ENCODE results near the gene GTF3C4.

Gene GTF3C4

DNA sequence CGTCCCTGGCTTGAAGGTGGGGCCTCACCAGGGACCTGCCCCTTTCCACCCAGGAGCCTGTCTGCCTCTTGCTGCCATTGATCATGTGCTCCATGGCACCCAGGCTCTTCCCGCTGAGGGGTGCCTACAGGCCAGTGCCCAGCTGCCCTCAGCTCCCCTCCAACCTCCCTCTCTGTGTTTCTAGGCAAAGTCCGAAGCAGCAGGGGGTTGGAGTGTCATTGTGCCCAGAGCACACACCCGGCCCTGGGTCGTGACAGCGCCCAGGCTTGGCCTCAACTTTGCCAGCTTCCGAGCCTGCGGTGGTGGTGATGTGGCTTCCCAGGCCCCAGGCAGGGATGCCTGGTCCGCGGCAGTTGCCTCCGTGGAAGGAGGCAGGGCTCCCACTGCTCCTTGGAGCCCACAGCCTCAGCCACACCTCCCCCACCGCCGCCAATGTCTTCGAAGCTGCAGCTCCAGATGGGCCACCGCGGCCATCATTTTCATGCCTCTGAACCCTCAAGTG is 52.4 kb downstream of the GTF3C4 start:
- FAIRE-seq: no peak
- TF ChIP-seq POLR2AphosphoS5 (IDR thresholded peaks at IDR 0.05; ENCODE audit: low read depth, low read length) (no peak), TAF1 (IDR thresholded peaks at IDR 0.05; ENCODE audit: borderline replicate concordance, low read depth, low read length) (no peak), POLR2A (IDR thresholded peaks at IDR 0.05; ENCODE audit: low read depth, low read length) (no peak)
- DNase-seq (ENCODE audit: insufficient read length): no peak

DNA sequence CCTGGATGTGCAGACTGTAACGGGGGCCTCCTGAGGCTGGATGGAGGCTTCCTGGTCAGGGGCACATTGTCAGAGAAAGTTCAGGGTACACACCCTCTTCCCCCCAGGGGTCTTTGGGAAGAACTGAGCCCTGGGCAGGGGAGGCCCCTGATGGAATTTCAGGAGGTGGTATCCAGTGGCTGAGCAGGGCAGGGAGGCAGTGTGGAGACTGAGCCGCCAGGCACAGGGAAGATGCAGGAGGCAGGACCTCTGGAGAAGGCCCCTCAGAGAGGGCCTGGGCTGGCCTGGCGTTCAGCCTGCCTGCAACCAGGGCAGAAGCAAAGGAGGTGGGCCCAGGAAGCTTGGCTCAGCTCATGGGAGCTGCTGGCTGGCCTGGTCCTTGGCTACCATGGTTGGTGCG is 53.5 kb downstream of the GTF3C4 start:
- DNase-seq (ENCODE audit: insufficient read length) (no peak), FAIRE-seq (no peak)
- TF ChIP-seq TAF1 (IDR thresholded peaks at IDR 0.05; ENCODE audit: borderline replicate concordance, low read depth, low read length): no peak
- TF ChIP-seq POLR2AphosphoS5 (IDR thresholded peaks at IDR 0.05; ENCODE audit: low read depth, low read length): no peak
- no peak for TF ChIP-seq POLR2A (IDR thresholded peaks at IDR 0.05; ENCODE audit: low read depth, low read length)

DNA sequence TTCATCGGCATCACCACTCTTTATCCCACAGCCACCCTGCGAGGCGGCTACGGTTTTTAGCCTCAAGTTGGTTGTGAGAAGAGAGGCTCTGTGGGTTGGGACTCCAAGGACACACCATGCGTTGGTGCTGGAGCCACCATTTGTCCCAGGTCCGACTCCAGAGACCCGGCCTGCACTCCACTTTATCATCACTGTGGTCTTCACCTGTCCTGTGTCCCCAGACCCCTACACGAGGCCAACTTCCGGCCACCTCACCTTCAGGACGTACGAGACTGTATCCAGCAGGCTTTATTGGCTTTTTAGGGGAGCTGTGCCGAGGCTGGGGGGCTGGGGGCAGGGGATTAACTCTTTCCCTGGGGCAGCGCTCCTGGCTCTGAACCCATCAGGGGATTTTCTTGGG is 55.0 kb downstream of the GTF3C4 start:
- FAIRE-seq (no peak), DNase-seq (ENCODE audit: insufficient read length) (no peak)
- TF ChIP-seq POLR2A (IDR thresholded peaks at IDR 0.05; ENCODE audit: low read depth, low read length) (no peak), TAF1 (IDR thresholded peaks at IDR 0.05; ENCODE audit: borderline replicate concordance, low read depth, low read length) (no peak), POLR2AphosphoS5 (IDR thresholded peaks at IDR 0.05; ENCODE audit: low read depth, low read length) (no peak)

DNA sequence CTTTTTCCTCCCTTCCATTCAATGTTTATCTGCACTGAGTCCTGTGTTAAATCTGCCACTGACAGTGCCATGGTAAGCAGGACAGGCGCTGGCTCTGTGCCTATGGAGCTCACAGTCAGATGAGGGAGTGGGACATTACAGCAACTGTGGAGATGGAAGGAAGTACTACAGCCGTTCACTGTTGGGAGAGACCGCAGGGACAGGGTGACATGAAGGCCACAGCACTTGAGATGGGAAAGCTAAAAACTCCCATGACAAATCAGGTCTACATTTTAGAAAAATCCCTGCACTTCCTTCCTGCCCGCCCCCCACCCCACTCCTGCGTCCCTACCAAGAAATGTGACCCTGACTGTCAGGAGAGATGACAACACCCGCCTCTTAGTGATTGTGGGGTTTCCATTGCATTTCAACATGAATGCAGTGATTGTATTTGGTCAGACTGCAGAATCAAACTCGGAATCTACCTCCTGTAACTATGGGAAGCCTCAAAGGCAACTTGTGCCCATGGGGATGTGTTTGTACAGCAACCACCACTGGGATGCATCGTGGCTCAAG is 56.4 kb downstream of the GTF3C4 start:
- DNase-seq (ENCODE audit: insufficient read length): no peak
- FAIRE-seq: no peak
- TF ChIP-seq POLR2AphosphoS5 (IDR thresholded peaks at IDR 0.05; ENCODE audit: low read depth, low read length): no peak
- no peak for TF ChIP-seq POLR2A (IDR thresholded peaks at IDR 0.05; ENCODE audit: low read depth, low read length)
- TF ChIP-seq TAF1 (IDR thresholded peaks at IDR 0.05; ENCODE audit: borderline replicate concordance, low read depth, low read length): no peak

DNA sequence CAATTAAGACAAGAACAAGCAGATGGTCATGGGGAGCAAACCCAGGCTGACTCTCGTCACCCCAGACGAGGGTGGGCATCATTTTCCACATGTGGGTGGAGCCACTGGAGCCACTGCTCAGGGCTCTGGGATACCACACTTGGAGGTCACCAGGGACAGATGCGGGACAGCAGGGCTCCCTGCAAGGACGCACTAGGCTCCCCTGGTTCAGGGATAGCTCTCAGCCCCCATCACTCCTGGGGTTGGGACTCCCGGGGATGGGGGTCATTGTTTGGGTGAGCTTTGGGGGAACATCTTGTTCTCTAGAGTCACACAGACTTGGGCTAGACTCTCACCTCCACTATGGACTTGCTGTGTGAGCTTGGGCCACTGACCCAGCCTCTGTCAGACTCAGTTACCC is 57.8 kb downstream of the GTF3C4 start:
- FAIRE-seq (no peak), DNase-seq (ENCODE audit: insufficient read length) (no peak)
- TF ChIP-seq POLR2AphosphoS5 (IDR thresholded peaks at IDR 0.05; ENCODE audit: low read depth, low read length) (no peak), TAF1 (IDR thresholded peaks at IDR 0.05; ENCODE audit: borderline replicate concordance, low read depth, low read length) (no peak), POLR2A (IDR thresholded peaks at IDR 0.05; ENCODE audit: low read depth, low read length) (no peak)

DNA sequence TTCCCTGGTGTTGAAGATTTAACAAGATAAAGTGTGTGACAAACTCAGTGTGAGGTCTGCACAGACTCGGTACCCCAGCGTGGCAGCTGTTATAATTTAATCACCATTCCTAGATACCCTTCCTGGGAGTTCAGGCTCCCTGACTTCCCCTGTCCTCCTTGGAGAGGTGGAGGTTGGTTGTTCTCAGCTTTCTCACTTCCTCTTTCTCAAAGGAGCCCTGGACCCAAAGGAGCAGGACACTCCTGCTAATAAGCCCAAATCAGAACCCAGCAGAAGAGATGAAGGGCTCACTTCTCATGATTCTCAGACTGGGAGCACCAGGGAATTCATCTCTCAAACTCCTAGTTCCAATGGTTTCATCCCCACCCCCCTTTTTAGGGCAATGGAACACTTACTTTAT is 58.2 kb downstream of the GTF3C4 start:
- FAIRE-seq (no peak), DNase-seq (ENCODE audit: insufficient read length) (no peak)
- TF ChIP-seq TAF1 (IDR thresholded peaks at IDR 0.05; ENCODE audit: borderline replicate concordance, low read depth, low read length): no peak
- no peak for TF ChIP-seq POLR2A (IDR thresholded peaks at IDR 0.05; ENCODE audit: low read depth, low read length)
- TF ChIP-seq POLR2AphosphoS5 (IDR thresholded peaks at IDR 0.05; ENCODE audit: low read depth, low read length): no peak

DNA sequence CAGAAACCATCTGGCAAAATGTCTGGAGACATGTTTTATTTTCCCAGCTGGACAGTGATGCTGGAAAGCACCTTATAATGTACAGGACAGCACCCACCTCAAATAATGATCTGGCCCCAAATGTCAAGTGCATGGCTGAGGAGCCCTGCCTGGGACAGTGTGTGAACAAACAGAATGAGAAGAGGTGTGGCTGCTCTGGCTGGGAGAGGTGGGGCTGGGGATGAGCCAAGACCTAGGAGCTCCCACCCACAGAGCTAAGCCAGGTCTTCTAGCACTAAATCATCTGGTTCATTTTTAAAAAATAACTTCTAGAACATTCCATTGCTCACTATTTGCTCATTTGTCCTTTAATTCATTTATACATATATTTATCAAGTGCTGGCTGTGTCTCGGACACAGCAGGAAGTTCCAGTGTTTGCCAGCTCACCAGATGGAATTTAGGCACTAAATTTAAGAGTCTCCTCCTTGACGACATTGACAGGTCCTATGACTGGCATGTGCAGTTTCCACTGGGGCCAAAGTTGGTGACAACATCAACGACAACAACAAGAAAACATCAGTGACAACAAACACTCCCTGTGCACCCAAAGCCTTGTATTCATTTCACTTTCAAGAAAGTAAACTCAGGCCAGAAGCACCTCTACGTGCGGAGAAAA is 59.1 kb downstream of the GTF3C4 start:
- TF ChIP-seq POLR2A (IDR thresholded peaks at IDR 0.05; ENCODE audit: low read depth, low read length) (no peak), POLR2AphosphoS5 (IDR thresholded peaks at IDR 0.05; ENCODE audit: low read depth, low read length) (no peak), TAF1 (IDR thresholded peaks at IDR 0.05; ENCODE audit: borderline replicate concordance, low read depth, low read length) (no peak)
- FAIRE-seq: no peak
- no peak for DNase-seq (ENCODE audit: insufficient read length)

DNA sequence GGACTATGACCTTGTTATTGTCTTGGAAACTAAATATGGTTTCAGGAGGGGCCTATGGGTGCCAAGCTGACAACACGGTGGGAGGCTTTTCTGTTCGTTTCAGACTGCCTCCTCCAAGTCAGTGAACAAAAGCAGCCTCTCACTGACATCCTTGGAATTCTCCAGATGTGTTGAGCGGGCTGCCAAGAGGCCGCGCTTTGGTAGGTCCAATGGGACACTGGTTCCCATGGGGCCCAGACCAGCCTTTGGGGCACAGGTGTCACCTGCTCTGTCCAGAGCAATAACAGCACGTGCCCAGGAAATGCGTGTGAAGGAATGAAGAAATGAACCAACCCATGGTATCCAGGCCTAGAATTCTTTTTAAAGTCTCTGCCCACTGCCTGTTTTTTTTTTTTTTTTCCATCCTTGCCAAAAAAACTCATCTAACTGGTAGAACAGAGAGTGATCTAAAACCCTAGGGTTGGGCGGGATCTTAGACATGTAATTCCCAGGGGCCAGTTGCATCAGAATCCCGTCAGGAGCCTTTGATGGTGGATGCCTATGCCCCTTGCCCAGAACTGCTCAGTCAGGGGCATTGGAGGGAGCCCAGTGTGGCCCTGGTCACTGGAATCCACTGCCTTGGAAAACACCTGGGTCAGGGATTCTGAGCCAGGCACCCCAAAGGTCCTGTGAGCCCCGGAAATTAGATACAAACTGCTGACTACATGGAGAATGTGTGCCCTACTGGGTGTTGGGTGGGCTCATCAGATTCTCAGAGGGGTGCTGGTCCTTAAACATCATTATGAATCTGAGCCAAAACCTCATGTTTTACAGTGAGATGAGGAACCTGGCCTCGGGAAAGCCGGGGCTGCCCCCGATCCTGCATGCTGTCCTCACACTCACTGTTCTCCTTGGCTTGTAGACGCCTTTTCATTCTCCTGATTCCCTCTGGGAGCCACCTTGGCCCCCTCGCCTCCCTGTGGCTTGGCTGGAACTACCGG is 60.1 kb downstream of the GTF3C4 start:
- no peak for FAIRE-seq
- no peak for DNase-seq (ENCODE audit: insufficient read length)
- TF ChIP-seq POLR2AphosphoS5 (IDR thresholded peaks at IDR 0.05; ENCODE audit: low read depth, low read length) (no peak), POLR2A (IDR thresholded peaks at IDR 0.05; ENCODE audit: low read depth, low read length) (no peak), TAF1 (IDR thresholded peaks at IDR 0.05; ENCODE audit: borderline replicate concordance, low read depth, low read length) (no peak)

DNA sequence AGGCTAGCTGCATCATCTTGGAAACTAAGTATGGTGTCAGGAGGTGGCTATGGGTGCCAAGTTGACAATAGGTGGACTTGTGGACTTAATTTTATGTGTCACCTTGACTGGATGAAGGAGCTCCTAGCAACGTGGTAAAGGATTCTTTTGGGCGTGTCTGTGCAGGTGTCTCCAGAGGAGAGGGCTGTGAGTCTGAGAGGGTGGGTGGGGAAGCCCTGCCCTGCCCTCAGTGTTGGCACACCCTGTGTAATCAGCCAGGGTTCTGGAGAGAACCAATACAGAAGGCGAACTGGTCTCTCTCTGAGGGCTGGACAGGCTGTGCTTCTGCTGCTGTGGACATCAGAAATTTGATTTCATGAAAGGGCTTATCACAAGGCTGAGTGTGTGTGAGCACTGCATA is 61.0 kb downstream of the GTF3C4 start:
- no peak for FAIRE-seq
- TF ChIP-seq TAF1 (IDR thresholded peaks at IDR 0.05; ENCODE audit: borderline replicate concordance, low read depth, low read length) (no peak), POLR2AphosphoS5 (IDR thresholded peaks at IDR 0.05; ENCODE audit: low read depth, low read length) (no peak), POLR2A (IDR thresholded peaks at IDR 0.05; ENCODE audit: low read depth, low read length) (no peak)
- no peak for DNase-seq (ENCODE audit: insufficient read length)

DNA sequence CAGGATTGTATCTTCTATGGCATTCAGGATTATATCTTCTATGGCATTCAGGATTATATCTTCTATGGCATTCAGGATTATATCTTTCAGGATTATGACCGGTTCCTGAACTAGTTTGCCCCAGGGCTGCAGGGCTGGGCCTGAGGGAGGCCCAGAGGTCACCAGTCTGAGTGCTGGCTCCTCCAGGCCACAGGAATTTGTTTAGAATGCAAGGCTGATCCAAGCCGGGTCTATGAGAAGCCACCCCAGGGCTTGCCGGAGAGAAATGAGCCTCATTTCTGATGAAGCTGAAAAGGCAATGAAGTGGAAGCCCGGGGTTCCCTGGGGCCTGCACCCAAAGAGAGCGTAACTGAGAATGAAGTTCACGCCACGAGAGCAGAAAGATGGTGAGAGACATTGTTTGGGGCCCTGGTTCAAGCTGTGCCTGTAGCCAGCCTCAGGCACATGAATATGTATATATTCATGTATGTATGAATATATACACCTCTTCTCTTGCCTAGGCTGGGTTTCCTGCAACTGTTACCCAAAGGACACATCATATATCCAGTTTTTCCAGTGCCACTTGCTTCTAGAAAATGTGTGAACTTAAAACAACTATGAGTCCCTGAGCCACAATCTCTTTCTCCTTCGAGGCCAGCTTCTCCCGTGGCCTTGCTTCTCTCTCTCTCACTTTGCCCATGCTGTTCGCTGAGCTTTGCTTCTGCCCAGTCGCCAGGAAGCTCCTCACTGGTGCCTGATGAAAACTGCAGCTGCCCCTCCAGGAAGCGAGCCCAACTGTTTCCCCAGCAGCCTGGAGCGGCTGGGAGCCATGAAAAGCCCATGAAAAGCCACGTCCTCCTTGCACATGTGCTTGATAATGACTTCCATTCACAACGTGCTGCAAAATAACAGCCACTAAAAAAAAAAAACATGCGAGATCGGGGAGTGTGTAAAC is 62.3 kb downstream of the GTF3C4 start:
- no peak for DNase-seq (ENCODE audit: insufficient read length)
- no peak for TF ChIP-seq TAF1 (IDR thresholded peaks at IDR 0.05; ENCODE audit: borderline replicate concordance, low read depth, low read length)
- no peak for TF ChIP-seq POLR2A (IDR thresholded peaks at IDR 0.05; ENCODE audit: low read depth, low read length)
- no peak for TF ChIP-seq POLR2AphosphoS5 (IDR thresholded peaks at IDR 0.05; ENCODE audit: low read depth, low read length)
- no peak for FAIRE-seq
